ENCODE measurements around the gene FADD. TPM values are rescaled to one million over a fixed set of nuclear protein-coding genes. Genes with fewer than 3 reads are reported as not detected.

Gene FADD
- total RNA-seq, 1 experiment from 2014 or later = 19.8 TPM

GRCh38 chr11:70164705-70165104, 38.4 kb upstream of the FADD start:
- DNase-seq = no peak
- Histone ChIP-seq H3K9ac (ENCODE audit: low read length) (no peak overlapping the region), H3K79me2 (ENCODE audit: low read length) (no peaks in the 10 kb centered on the region), H3K36me3 (ENCODE audit: insufficient read depth, low read length) (no peaks in the 10 kb centered on the region), H4K20me1 (ENCODE audit: insufficient read depth, low read depth, low read length) (no peaks in the 10 kb centered on the region), H3K9me2 (replicated peaks; ENCODE audit: insufficient read depth, low read length) (no peaks in the 10 kb centered on the region), H3K4me2 (ENCODE audit: low read depth, low read length, poor library complexity, severe bottlenecking) (no peak overlapping the region), H2AFZ (ENCODE audit: low read length) (no peak overlapping the region), H3K4me1 (ENCODE audit: low read length) (no peaks in the 10 kb centered on the region), H3K27me3 (ENCODE audit: low read length) (no peaks in the 10 kb centered on the region), H3K4me3 (ENCODE audit: low read length) (no peak overlapping the region), H3K9me3 (ENCODE audit: low read length) (no peaks in the 10 kb centered on the region), H3K27ac (ENCODE audit: low read length) (no peak overlapping the region)

GRCh38 chr11:70167120-70167519, 36.0 kb upstream of the FADD start:
- no peak overlapping the region for H3K4me3 ChIP-seq (ENCODE audit: low read length)
- no peak overlapping the region for H3K27ac ChIP-seq (ENCODE audit: low read length)
- H3K4me1 ChIP-seq (ENCODE audit: low read length) = no peaks in the 10 kb centered on the region
- H3K9me2 ChIP-seq (replicated peaks; ENCODE audit: insufficient read depth, low read length) = no peaks in the 10 kb centered on the region
- H2AFZ ChIP-seq (ENCODE audit: low read length) = no peak overlapping the region
- H3K9me3 ChIP-seq (ENCODE audit: low read length) = no peaks in the 10 kb centered on the region
- H3K4me2 ChIP-seq (ENCODE audit: low read depth, low read length, poor library complexity, severe bottlenecking) = no peak overlapping the region
- no peak overlapping the region for H3K9ac ChIP-seq (ENCODE audit: low read length)
- no peaks in the 10 kb centered on the region for H3K79me2 ChIP-seq (ENCODE audit: low read length)
- H4K20me1 ChIP-seq (ENCODE audit: insufficient read depth, low read depth, low read length) = no peaks in the 10 kb centered on the region
- no peaks in the 10 kb centered on the region for H3K36me3 ChIP-seq (ENCODE audit: insufficient read depth, low read length)
- no peaks in the 10 kb centered on the region for H3K27me3 ChIP-seq (ENCODE audit: low read length)
- DNase-seq = no peak

GRCh38 chr11:70167723-70168404, 35.2 kb upstream of the FADD start:
- no peak overlapping the region for H2AFZ ChIP-seq (ENCODE audit: low read length)
- H3K27me3 ChIP-seq (ENCODE audit: low read length) = no peaks in the 10 kb centered on the region
- no peak for DNase-seq
- H3K4me2 ChIP-seq (ENCODE audit: low read depth, low read length, poor library complexity, severe bottlenecking) = no peak overlapping the region
- no peaks in the 10 kb centered on the region for H3K79me2 ChIP-seq (ENCODE audit: low read length)
- H3K9me2 ChIP-seq (replicated peaks; ENCODE audit: insufficient read depth, low read length) = no peaks in the 10 kb centered on the region
- no peak overlapping the region for H3K9ac ChIP-seq (ENCODE audit: low read length)
- H3K4me1 ChIP-seq (ENCODE audit: low read length) = no peaks in the 10 kb centered on the region
- no peaks in the 10 kb centered on the region for H3K36me3 ChIP-seq (ENCODE audit: insufficient read depth, low read length)
- H3K27ac ChIP-seq (ENCODE audit: low read length) = no peak overlapping the region
- H3K9me3 ChIP-seq (ENCODE audit: low read length) = no peaks in the 10 kb centered on the region
- H4K20me1 ChIP-seq (ENCODE audit: insufficient read depth, low read depth, low read length) = no peaks in the 10 kb centered on the region
- no peak overlapping the region for H3K4me3 ChIP-seq (ENCODE audit: low read length)

DNA sequence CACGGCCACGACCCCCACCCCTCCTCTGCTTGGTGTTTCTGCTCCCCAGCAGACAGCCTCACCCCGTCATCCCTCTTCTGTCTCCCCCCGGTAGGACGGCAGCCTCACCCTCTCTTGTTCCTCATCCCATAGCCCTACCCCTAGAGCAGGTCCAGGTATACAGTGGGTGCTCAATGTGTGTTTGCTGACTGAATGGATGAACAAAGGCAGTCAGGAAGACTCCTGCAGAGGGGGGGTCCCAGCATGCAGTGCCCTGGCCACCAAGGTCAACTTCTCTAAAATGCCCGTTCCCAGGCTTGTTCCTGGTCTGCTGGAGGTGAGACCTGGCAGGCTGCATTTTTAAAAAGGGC, 34.7 kb upstream of the FADD start:
- Histone ChIP-seq H3K9me3 (ENCODE audit: low read length) (no peaks in the 10 kb centered on the region), H3K4me2 (ENCODE audit: low read depth, low read length, poor library complexity, severe bottlenecking) (no peak overlapping the region), H3K36me3 (ENCODE audit: insufficient read depth, low read length) (no peaks in the 10 kb centered on the region), H3K4me1 (ENCODE audit: low read length) (no peaks in the 10 kb centered on the region), H3K4me3 (ENCODE audit: low read length) (no peak overlapping the region), H3K9me2 (replicated peaks; ENCODE audit: insufficient read depth, low read length) (no peaks in the 10 kb centered on the region), H3K27me3 (ENCODE audit: low read length) (no peaks in the 10 kb centered on the region), H3K79me2 (ENCODE audit: low read length) (no peaks in the 10 kb centered on the region), H2AFZ (ENCODE audit: low read length) (no peak overlapping the region), H4K20me1 (ENCODE audit: insufficient read depth, low read depth, low read length) (no peaks in the 10 kb centered on the region), H3K27ac (ENCODE audit: low read length) (no peak overlapping the region), H3K9ac (ENCODE audit: low read length) (no peak overlapping the region)
- no peak for DNase-seq

GRCh38 chr11:70169127-70169526, 34.0 kb upstream of the FADD start:
- DNase-seq = no peak
- Histone ChIP-seq H3K9ac (ENCODE audit: low read length) (no peak overlapping the region), H3K4me3 (ENCODE audit: low read length) (no peak overlapping the region), H3K79me2 (ENCODE audit: low read length) (no peaks in the 10 kb centered on the region), H3K36me3 (ENCODE audit: insufficient read depth, low read length) (no peaks in the 10 kb centered on the region), H3K9me2 (replicated peaks; ENCODE audit: insufficient read depth, low read length) (no peaks in the 10 kb centered on the region), H3K4me2 (ENCODE audit: low read depth, low read length, poor library complexity, severe bottlenecking) (no peak overlapping the region), H4K20me1 (ENCODE audit: insufficient read depth, low read depth, low read length) (no peaks in the 10 kb centered on the region), H2AFZ (ENCODE audit: low read length) (no peak overlapping the region), H3K4me1 (ENCODE audit: low read length) (no peaks in the 10 kb centered on the region), H3K27ac (ENCODE audit: low read length) (no peak overlapping the region), H3K27me3 (ENCODE audit: low read length) (no peaks in the 10 kb centered on the region), H3K9me3 (ENCODE audit: low read length) (no peaks in the 10 kb centered on the region)

DNA sequence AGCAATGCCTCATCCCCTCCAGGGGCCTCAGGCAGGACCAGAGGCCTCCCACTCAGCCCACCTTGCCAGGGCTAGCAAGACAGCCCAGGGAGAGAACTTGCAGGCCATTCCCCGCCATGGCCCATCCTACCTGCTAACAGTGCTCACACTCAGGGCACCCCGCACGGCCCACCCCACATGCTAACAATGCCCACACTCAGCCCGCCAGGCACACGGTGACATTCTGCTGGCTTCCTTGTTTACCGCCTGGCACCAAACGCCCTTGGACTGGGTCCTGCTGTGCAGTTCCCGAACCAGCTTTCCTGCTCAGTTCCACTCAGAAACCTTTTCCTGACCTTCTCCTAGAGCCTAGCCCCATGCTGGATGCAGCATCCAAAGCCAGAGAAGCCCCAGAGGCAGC, 33.5 kb upstream of the FADD start:
- no peaks in the 10 kb centered on the region for H3K9me2 ChIP-seq (replicated peaks; ENCODE audit: insufficient read depth, low read length)
- H3K36me3 ChIP-seq (ENCODE audit: insufficient read depth, low read length) = no peaks in the 10 kb centered on the region
- H3K79me2 ChIP-seq (ENCODE audit: low read length) = no peaks in the 10 kb centered on the region
- DNase-seq = no peak
- H3K27ac ChIP-seq (ENCODE audit: low read length) = no peak overlapping the region
- H2AFZ ChIP-seq (ENCODE audit: low read length) = no peak overlapping the region
- H4K20me1 ChIP-seq (ENCODE audit: insufficient read depth, low read depth, low read length) = no peaks in the 10 kb centered on the region
- H3K9me3 ChIP-seq (ENCODE audit: low read length) = no peaks in the 10 kb centered on the region
- H3K4me3 ChIP-seq (ENCODE audit: low read length) = no peak overlapping the region
- no peak overlapping the region for H3K4me2 ChIP-seq (ENCODE audit: low read depth, low read length, poor library complexity, severe bottlenecking)
- H3K4me1 ChIP-seq (ENCODE audit: low read length) = no peaks in the 10 kb centered on the region
- no peak overlapping the region for H3K9ac ChIP-seq (ENCODE audit: low read length)
- no peaks in the 10 kb centered on the region for H3K27me3 ChIP-seq (ENCODE audit: low read length)

DNA sequence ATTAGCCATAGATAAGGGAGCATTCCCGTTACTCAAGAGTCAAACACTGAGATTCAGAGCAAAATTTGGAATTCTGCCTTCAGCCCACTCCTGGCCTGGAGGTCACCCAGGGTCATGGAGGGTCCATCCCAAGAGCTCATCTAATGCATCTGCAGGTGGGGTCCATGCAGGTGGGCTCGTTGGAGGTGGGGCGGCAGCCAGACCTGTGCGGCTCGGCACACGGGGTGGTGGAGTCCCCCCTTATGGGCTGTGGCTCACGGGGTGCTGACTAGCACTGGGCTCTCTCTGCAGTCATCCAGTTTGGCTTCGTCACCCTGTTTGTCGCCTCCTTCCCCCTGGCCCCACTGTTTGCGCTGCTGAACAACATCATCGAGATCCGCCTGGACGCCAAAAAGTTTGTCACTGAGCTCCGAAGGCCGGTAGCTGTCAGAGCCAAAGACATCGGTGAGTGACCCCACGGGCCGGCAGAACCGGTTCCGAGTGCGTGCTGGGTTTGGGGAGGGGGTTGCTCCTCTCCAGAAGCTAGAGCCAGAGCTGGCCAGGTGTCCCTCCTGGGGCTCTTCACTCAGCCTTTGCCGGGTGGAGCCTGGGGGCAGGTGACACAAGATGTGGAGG, 32.4 kb upstream of the FADD start:
- no peak overlapping the region for H2AFZ ChIP-seq (ENCODE audit: low read length)
- DNase-seq = no peak
- H3K9ac ChIP-seq (ENCODE audit: low read length) = no peak overlapping the region
- H3K36me3 ChIP-seq (ENCODE audit: insufficient read depth, low read length) = no peaks in the 10 kb centered on the region
- no peaks in the 10 kb centered on the region for H3K79me2 ChIP-seq (ENCODE audit: low read length)
- H3K27me3 ChIP-seq (ENCODE audit: low read length) = no peaks in the 10 kb centered on the region
- H4K20me1 ChIP-seq (ENCODE audit: insufficient read depth, low read depth, low read length) = no peaks in the 10 kb centered on the region
- no peak overlapping the region for H3K27ac ChIP-seq (ENCODE audit: low read length)
- no peak overlapping the region for H3K4me3 ChIP-seq (ENCODE audit: low read length)
- no peak overlapping the region for H3K4me2 ChIP-seq (ENCODE audit: low read depth, low read length, poor library complexity, severe bottlenecking)
- no peaks in the 10 kb centered on the region for H3K9me2 ChIP-seq (replicated peaks; ENCODE audit: insufficient read depth, low read length)
- H3K4me1 ChIP-seq (ENCODE audit: low read length) = no peaks in the 10 kb centered on the region
- no peaks in the 10 kb centered on the region for H3K9me3 ChIP-seq (ENCODE audit: low read length)

DNA sequence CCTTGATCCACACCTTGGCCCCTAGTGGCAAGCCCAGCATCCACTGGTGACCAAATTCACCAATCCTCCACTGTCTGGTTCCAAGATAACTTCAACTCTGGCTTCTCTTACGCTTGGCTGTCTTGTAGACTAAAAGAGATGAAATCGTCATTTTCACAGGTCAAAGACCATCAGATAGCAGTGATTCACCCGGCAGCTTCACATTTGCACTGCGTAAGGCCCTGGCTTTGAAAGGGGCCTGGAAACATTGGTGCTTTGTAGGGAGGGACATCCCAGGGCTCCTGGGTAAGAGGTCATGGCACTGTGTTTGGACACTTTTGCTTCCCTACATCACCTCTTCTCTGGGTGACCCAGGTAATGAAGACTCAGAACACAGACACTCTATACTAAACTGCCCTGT, 30.1 kb upstream of the FADD start:
- no peaks in the 10 kb centered on the region for H3K79me2 ChIP-seq (ENCODE audit: low read length)
- H2AFZ ChIP-seq (ENCODE audit: low read length) = no peak overlapping the region
- DNase-seq = no peak
- no peak overlapping the region for H3K27ac ChIP-seq (ENCODE audit: low read length)
- H3K36me3 ChIP-seq (ENCODE audit: insufficient read depth, low read length) = no peaks in the 10 kb centered on the region
- no peaks in the 10 kb centered on the region for H3K27me3 ChIP-seq (ENCODE audit: low read length)
- H3K9me3 ChIP-seq (ENCODE audit: low read length) = no peaks in the 10 kb centered on the region
- no peak overlapping the region for H3K9ac ChIP-seq (ENCODE audit: low read length)
- no peaks in the 10 kb centered on the region for H4K20me1 ChIP-seq (ENCODE audit: insufficient read depth, low read depth, low read length)
- H3K9me2 ChIP-seq (replicated peaks; ENCODE audit: insufficient read depth, low read length) = no peaks in the 10 kb centered on the region
- no peaks in the 10 kb centered on the region for H3K4me1 ChIP-seq (ENCODE audit: low read length)
- H3K4me3 ChIP-seq (ENCODE audit: low read length) = no peak overlapping the region
- H3K4me2 ChIP-seq (ENCODE audit: low read depth, low read length, poor library complexity, severe bottlenecking) = no peak overlapping the region
